ENCODE measurements around the gene CACNG4.

CACNG4 gene

DNA sequence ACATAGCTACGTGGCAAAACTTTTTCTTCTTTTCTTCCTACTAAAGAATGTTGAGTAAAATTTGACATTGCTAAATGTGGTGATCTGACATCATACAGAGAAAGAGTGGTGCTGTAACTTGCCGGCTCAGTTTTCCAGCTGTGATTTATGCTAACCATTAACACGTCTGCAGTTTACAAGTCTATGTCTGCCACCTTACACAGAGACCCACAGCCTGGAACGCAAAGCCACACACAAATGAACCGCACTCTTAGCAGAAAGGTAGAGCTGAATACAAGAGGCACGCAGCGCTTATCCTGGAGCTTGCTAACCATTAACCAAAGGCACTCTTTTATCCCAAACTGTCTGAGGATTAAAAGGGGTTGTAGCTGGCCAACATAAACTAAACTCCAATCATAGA is 111.8 kb downstream of the CACNG4 start:
- Histone ChIP-seq H3K4me3 (no peak overlapping the region), H3K36me3 (peaks cover 40% of the 10 kb centered on the region), H3K27me3 (no peaks in the 10 kb centered on the region), H3K9ac (no peak overlapping the region), H3K4me1 (peaks cover 10% of the 10 kb centered on the region; the same call in 1 of the 2 replicates), H4K20me1 (peaks cover 15% of the 10 kb centered on the region; the same call in 1 of the 2 replicates), H3K9me3 (no peaks in the 10 kb centered on the region), H3K4me2 (no peak overlapping the region), H3K27ac (no peak overlapping the region)
- no peak for TF ChIP-seq Cebpa-rat (IDR thresholded peaks at IDR 0.05)

DNA sequence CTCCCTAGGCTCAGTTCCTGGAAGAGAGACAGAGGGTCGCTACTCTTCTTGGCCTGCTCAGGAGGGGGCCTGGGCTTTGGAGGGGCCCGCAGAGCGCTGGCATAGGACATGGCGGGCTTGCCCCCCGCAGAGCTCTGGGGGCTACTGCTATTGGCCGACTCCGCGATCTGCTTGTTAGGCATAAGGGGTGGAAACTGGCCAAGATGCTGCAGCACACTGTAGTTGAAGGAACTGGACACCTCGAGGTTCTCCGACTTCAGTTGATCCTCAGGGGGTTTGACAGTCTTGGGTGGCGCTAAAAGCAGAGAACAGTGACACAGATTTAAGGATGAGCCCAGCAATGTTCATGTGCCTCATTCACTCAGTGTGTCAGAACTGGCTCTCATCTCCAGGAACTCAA is 113.8 kb downstream of the CACNG4 start:
- peaks cover 42% of the 10 kb centered on the region for H3K36me3 ChIP-seq
- H3K27ac ChIP-seq: no peak overlapping the region
- no peaks in the 10 kb centered on the region for H3K27me3 ChIP-seq
- no peaks in the 10 kb centered on the region for H3K9me3 ChIP-seq
- H3K4me2 ChIP-seq: no peak overlapping the region
- peaks cover 29% of the 10 kb centered on the region for H3K4me1 ChIP-seq
- peaks cover 25% of the 10 kb centered on the region; the same call in 1 of the 2 replicates for H4K20me1 ChIP-seq
- no peak overlapping the region for H3K9ac ChIP-seq
- TF ChIP-seq Cebpa-rat (IDR thresholded peaks at IDR 0.05): no peak
- H3K4me3 ChIP-seq: no peak overlapping the region

GRCh38 chr17:67079491-67079890 is 115.0 kb downstream of the CACNG4 start:
- peaks cover 50% of the 10 kb centered on the region for H3K36me3 ChIP-seq
- H3K9ac ChIP-seq: no peak overlapping the region
- H4K20me1 ChIP-seq: peaks cover 25% of the 10 kb centered on the region; the same call in 1 of the 2 replicates
- TF ChIP-seq Cebpa-rat (IDR thresholded peaks at IDR 0.05): no peak
- no peaks in the 10 kb centered on the region for H3K9me3 ChIP-seq
- no peak overlapping the region for H3K4me2 ChIP-seq
- peaks cover 34% of the 10 kb centered on the region for H3K4me1 ChIP-seq
- H3K4me3 ChIP-seq: no peak overlapping the region
- H3K27ac ChIP-seq: no peak overlapping the region
- H3K27me3 ChIP-seq: no peaks in the 10 kb centered on the region

DNA sequence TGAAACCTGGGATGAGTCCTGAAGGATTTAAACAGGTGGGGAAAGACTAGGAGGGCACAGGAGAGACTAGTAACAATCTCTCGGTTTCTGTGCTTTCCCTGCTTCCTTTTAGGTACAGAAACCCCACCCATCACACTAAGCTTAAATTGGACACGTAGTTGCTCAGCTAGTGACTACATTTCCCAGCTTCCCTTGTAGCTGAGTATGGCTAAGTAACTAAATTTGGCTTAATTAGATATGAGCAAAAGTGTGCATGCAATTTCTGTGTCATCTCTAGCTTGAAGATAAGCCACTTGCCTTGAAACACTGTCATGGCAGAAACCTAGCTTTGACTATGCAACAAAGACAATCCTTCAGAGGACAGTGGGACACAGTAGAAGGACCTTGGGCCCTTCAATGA is 116.3 kb downstream of the CACNG4 start:
- Histone ChIP-seq H3K36me3 (peaks cover 63% of the 10 kb centered on the region), H3K9ac (no peak overlapping the region), H3K27me3 (no peaks in the 10 kb centered on the region), H3K9me3 (no peaks in the 10 kb centered on the region), H3K27ac (no peak overlapping the region), H3K4me3 (no peak overlapping the region), H3K4me2 (no peak overlapping the region), H4K20me1 (peaks cover 25% of the 10 kb centered on the region; the same call in 1 of the 2 replicates), H3K4me1 (peaks cover 34% of the 10 kb centered on the region)
- no peak for TF ChIP-seq Cebpa-rat (IDR thresholded peaks at IDR 0.05)

DNA sequence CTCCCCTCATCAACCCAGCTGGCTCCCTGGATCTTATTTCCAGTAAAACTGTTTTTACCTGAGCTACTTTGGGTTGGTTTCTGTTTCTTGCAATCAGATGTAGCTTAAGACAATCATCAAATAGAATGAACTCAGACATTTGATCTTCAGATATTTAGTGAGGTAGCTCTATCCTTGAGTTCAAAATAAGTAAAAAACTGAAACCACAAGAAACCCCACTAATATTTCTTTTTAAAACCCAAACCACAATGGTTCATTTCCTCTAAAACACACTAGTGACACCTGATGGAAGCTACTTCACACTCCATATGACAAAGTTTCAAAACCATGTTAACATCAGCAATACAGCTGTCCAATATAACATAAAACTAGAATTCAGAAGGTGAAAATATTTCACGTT is 117.6 kb downstream of the CACNG4 start:
- no peak overlapping the region for H3K27ac ChIP-seq
- H3K36me3 ChIP-seq: peaks cover 69% of the 10 kb centered on the region
- no peak for TF ChIP-seq Cebpa-rat (IDR thresholded peaks at IDR 0.05)
- H3K4me3 ChIP-seq: no peak overlapping the region
- H3K4me2 ChIP-seq: 0 out of 2 replicates have a peak overlapping the region, but pooled peaks have one; percentile 1
- H3K27me3 ChIP-seq: no peaks in the 10 kb centered on the region
- H3K4me1 ChIP-seq: peaks cover 34% of the 10 kb centered on the region
- H3K9ac ChIP-seq: no peak overlapping the region
- no peaks in the 10 kb centered on the region for H3K9me3 ChIP-seq
- H4K20me1 ChIP-seq: peaks cover 25% of the 10 kb centered on the region; the same call in 1 of the 2 replicates
